ENCODE measurements around the gene ZRANB1.

The ZRANB1 gene

GRCh38 chr10:124999433-125000365 is 57.8 kb downstream of the ZRANB1 start:
- intact Hi-C loops (cut with DNase I) = loop anchor here (5.0 to 10.0 kb wide), 2 partner anchors 85 to 153 kb away; no protein-coding TSS in a partner anchor
- peak in 31 of 42 donors; percentile 3 to 67 (median 35) for DNase-seq

DNA sequence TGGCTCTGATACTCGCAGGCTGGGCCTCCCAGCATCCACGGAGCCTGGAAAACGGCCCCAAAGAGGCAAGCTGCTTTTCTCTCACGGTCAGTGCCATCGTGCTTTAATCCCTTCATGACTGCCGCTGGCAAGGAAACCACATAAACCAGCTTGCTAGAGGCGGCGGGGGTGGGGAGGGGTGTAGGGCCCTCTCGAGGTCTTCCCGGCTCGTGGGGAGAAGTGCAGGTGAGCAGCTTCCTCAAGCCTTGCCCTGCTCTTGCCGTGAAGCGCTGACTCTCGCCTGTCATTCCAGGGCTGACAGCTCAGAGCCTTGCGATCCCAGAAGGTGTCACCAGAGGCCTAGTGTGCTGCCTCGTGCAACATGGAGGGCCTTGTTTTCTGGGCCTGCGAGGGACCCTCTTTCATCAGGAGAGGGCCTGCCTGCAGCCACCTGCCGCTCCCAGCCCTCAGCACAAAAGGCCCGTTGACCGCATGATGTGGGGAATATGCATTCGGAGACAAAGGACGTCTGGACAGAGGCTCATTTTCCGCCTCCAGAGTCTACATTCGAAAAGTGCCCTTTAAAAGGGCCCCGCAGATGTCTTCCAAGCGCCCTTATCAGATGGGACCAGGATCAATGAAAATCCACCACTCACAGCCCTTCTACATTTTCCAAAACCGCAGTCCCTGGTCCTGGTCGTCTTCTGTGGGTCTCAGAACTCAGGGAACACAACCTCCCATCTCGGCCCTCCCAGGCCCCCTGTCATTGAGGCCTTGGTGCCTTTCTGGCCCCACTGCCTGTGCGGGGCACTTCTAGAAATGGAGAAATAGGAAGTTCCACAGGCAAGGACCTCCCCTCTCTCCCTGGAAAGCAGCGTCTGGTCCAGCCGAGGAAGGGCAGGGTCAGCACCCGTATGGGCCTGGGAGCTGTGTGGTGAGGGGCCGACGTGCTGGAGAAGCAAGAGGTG is 58.7 kb downstream of the ZRANB1 start:
- DNase-seq = peak in 38 of 42 donors; percentile 26 to 84 (median 63)
- intact Hi-C loops (cut with DNase I) = no loop called here

DNA sequence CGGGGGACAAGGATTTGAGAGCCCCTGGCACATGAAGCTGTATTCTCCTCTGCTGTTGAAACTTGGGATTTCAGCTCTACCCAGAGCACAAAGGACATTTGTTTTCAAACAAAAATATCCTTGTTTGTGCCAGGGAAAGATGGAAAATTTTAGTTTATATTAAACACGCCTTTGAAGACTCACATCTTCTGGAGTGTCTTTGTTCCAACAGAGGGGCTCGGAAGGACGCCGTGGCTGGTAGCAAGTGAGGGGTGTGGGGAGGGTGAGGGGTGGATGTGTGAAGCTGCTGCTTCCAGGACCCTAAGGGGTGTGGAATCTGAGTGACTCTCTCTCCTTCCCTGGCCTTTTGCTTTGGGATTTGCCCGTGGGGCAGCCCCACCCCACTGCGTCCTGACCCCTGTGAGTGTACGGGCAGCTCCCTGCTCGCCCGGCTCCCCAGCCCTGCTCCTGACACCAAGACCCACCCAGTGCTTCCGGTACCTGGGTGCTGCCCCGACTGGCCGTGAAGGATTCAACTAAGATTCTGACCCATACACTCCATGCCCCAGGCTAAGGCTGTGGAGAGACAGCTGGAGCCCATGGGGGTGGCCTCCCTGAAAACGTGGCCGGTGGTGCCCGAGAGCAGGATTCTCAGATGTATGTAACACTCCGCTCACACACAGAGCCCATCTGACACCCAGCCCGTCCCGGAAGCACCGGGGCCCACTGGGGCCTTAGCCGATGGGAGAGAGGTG is 59.6 kb downstream of the ZRANB1 start:
- DNase-seq = peak in 28 of 42 donors; percentile 1 to 72 (median 36)
- intact Hi-C loops (cut with DNase I) = no loop called here

DNA sequence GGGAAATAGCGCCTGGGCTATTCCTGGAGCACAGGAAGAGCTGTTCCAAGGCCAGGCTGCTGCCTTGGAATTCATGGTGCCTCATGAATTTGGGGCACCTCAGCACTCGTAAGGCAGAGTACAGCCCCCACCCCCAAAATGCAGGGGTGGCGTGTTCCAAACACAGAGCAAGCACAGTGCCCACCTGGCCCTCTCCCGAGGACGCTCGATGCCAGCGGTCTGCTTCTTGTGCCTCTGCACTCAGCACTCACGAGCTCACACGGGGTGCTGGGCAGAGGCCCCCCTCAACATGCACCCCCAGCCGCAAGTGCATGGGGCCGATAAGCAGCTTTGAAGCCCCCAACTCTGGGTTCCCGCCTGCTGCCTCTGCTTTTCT is 60.1 kb downstream of the ZRANB1 start:
- intact Hi-C loops (cut with DNase I) = no loop called here
- peak in 16 of 42 donors; percentile 1 to 34 (median 8) for DNase-seq

- intact Hi-C loops (cut with DNase I) = no loop called here
- peak in 24 of 42 donors; percentile 0 to 42 (median 10) for DNase-seq
Measured at GRCh38 chr10:125002423-125003145, 60.7 kb downstream of the ZRANB1 start.

DNA sequence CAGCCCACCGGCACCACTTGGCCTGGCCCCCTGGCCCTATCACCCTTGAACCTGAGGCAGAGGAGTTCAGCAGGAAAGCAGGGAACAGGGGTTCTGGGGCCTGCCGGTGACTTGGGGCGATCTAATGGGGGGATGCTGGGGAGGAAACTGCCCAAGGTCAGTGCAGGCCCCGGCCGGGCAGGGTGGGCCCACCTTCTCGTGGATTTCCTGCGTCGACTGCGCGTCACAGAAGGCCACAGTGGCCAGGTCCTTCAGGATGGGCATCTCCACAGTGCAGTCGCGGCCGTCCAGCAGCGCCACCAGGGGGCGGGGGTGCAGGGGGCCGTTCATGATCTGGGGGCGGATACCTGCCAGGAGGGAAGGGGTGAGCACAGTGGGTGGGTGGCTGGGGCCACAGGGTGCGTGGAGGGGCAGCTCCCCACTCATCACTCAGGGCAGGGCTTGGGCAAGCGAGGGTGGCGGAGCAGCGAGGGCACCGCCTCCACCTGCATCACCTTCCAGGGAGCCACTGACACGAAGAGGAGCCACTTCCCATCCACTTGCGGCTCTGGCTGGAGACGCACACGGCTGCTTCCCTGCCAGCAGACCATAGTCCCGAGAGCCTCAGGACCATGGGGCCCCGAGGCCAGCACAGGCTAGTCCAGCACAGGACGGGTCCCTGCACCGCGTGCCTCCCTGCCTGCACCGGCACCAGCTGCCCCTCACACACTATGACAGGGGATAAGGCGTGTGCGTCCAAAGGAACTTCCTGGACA is 61.4 kb downstream of the ZRANB1 start:
- intact Hi-C loops (cut with DNase I) = no loop called here
- DNase-seq = peak in 23 of 42 donors; percentile 0 to 37 (median 10)

GRCh38 chr10:125003901-125004467 is 62.1 kb downstream of the ZRANB1 start:
- DNase-seq = peak in 21 of 42 donors; percentile 0 to 35 (median 8)
- intact Hi-C loops (cut with DNase I) = no loop called here

DNA sequence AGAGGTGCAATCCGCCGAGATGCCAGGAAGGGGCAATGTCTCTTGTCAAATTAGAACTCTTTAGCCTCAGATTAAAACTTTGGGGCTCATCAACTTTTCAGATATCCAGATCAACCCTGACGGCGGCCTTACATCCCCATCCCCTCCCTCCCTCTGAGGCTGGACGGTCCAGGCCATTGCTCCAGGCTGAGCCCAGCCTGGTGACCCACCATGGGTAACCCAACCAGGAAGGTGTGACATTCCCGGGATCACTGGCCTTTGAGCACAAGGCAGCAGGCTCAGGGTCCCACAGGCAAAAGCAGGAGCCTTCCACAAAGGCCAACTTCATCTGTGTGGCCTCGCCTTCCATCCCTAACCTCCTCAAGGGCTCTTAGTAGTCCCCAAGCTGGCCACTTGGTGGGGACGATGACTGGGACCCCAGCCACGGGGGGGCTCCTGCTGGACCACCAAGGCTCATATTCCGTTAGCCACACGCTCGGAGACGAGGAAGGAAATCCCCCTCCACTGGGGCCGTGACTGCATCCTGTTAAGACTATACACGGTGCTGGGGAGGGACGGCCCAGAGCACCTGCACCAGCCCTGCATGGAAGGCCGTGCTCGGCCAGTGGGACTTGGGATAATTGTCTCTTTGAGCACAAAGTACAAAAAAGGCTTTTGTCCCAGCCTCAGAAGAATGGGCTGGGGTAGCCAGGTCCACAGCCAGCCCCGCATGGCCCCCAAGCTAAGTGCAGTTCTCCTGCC is 62.8 kb downstream of the ZRANB1 start:
- peak in 24 of 42 donors; percentile 0 to 40 (median 10) for DNase-seq
- intact Hi-C loops (cut with DNase I) = no loop called here

DNA sequence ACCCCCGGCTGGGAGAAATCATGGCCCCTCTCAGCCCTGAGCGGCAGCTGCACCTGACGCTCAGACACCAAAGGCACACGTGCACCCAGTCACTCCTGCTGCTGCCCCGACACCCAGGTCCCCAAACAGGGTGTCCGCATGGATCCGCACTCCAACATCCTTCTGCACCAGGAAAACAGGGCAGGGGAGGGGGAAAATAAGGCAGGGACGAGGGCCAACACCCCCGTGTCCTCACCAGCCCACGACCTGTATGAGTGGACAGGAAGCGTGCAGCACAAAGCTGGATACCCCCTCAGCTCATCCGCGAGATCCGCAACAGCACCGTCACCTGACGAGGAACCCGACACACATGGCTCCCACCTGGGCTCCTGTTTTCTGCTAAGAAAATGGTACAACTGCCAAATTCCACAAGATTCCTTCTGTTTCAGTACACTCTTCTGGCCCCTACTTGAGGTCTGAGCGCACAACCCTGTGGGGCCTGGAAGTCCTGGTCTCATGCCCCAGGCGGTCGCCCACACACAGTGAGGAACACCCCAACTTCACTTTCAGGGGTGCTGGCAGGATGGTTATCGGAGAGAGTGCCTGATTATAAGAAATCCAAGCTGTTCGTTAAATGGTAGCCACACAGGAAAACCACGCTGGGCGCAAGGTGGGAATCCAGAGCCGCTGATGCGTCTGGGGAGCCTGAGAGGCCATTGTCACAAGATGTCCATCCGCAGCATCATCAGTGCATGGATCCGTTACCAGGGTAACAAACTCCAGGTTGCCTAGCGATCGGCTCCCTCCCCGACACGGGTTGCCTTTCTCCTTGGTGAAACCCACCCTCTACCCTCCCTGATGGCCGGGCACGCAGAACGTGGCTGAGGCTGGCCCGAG is 63.6 kb downstream of the ZRANB1 start:
- intact Hi-C loops (cut with DNase I) = no loop called here
- DNase-seq = peak in 24 of 42 donors; percentile 2 to 42 (median 12)

DNA sequence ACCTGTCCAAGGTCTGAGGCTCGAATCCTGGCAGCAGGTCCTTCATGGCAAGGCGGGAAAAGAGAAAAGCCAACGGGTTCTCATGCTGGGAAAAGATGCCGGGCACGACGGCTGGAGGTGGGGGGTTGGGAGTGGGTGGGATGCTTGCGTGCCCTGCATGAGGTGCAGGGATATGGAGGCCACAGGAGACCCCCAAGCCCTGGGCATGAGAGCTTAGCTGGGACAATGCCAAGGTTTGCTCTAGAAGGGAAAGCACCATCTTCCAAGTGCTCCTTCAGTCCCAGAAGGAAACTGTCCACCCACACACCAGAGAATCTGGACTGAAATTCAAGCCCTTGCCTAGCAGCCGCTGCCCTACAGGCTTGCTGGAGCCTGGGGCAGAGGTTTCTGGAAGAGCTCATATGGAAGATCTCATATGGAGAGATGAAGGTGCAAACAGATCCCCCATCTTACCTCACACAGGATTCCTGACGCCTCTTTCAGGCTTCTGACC is 64.3 kb downstream of the ZRANB1 start:
- intact Hi-C loops (cut with DNase I) = no loop called here
- peak in 11 of 42 donors; percentile 2 to 17 (median 9) for DNase-seq

DNA sequence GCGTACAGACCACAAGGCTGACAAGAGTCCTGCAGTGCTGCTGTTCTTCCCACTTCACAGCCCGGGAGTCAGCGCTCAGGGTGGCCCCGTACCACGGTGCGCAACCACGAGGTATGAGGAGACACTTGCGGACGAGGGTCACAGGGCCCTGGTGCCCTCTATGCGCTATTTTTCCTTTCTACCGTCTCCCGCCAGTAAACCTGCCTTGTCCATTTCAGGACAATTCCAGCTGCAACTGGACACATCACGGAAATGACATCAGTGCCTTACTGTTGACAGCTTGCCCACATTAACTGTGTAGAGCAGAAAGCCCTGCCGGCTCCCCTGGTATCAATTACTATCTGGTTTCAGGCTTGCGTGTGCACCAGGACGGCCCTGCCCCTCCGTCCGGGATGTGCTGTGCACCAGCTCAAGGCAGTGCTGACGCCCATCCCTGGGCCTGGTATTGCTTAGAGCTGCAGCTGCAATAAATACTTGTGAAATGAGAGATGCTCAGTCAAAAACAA is 65.1 kb downstream of the ZRANB1 start:
- DNase-seq = peak in 24 of 42 donors; percentile 2 to 76 (median 46)
- intact Hi-C loops (cut with DNase I) = no loop called here

DNA sequence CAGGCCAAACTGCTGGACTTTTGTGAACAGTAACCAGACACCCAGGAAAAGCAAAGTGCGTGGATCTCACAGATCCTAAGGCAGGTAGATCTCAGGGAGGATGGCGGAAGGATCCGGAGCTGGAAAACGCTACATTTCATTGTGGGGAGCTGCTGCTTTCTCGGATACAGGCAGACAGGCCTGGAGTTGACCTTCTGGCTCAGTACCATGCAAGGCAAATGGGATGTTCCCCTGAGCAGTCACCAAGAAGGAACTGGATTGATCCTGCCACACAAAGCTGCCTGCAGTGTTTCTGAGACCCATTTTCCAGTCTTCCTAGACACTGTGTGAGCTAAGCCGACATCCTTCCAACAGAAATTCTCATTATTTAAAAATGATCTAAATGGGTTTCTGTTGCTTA is 65.5 kb downstream of the ZRANB1 start:
- DNase-seq = peak in 4 of 42 donors; percentile 5 to 41 (median 10)
- intact Hi-C loops (cut with DNase I) = no loop called here

DNA sequence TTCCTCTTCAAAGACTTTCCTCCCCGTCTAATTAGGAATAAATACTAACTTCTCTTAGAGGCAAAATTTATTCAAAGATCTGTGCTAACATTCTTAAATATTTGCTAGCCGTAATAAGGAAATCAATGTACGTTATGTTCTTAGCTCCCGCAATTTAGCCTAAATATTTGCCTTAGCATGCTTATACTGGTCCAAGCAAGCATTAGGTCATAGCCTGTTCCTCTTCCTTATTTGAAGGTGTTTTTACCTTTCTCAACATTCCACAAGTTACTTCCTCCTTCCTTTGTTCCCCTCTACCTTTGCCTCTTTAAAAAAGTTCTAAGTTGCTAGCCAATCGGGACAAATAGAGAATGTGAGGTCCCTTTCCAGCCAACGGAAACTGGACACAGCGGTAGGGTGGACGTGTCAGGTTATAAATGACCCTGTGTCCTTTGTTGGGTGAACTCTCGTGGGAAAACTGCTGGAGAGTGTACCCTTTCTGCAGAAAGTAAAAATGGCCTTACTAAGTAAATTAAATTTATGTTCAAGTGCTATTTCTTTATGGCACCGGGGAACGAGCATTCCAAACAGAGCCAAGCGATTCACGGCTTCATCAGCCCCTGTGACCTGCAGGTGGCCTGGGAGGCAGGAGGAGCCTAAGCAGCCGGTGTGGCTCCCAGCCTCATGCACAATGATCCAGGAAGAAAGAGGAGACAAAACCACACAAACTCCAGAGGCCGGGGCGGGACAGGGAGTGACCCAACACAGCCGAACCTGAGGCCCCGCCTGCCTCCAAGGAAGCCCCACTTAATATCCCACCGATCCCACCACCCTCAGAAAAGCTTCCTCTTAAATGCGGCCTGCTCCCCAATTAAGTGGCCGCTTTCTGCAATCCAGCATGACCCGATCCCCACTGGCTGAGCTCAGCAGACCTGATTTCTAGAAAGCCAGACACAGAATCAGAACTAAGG is 67.0 kb downstream of the ZRANB1 start:
- intact Hi-C loops (cut with DNase I) = no loop called here
- DNase-seq = peak in 1 of 42 donors; percentile 7

- peak in 3 of 42 donors; percentile 15 to 47 (median 21) for DNase-seq
- intact Hi-C loops (cut with DNase I) = no loop called here
Measured at GRCh38 chr10:125009661-125010161, 67.8 kb downstream of the ZRANB1 start.

Data from head of caudate nucleus (tissue), 42 donors.